ENCODE measurements around the gene CYB5RL.

- no peak for TF ChIP-seq CTCF (IDR thresholded peaks at IDR 0.05)
- TF ChIP-seq POLR2A (IDR thresholded peaks at IDR 0.05) = no peak
Measured at GRCh38 chr1:54224233-54224632, 24.4 kb upstream of the CYB5RL start.
